ENCODE data around the gene LAMB3. TPM values are rescaled to one million over a fixed set of nuclear protein-coding genes. Genes with fewer than 3 reads are reported as not detected.
A peak's percentile ranks its signal among the peaks of the same experiment; 100 is the strongest.

Gene LAMB3
- total and polyA plus RNA-seq, 2 donors: 13.3 to 15.3 TPM

DNA sequence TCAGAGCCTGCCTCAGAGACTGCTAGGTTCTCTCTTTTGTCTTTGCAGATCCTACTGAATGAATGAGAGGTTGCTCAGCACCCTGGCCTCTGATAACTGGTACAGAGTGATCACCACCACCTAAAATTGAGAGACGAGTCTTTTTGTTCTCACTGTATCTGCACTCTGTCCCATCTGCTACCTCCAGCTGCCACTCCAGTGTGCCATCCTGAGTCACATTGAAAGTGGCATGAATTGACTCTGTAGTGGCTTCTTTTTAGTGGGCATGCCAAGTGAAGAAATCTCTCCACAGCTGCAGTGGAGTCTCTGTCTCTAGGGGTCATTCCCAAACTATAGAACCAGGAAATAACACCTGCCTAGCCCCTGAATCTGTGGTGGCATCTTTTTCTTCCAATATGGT lies 54.0 kb downstream of the LAMB3 start:
- 85% methylated on average over 1 of the region's 1 CpG for WGBS
- DNase-seq (ENCODE audit: extremely low spot score): no peak
- no peaks in the 10 kb centered on the region for H3K36me3 ChIP-seq (ENCODE audit: insufficient read depth)
- H3K4me3 ChIP-seq (ENCODE audit: low read depth, low read length): no peak overlapping the region
- H3K27ac ChIP-seq (ENCODE audit: low read depth): no peak overlapping the region
- no peaks in the 10 kb centered on the region for H3K4me1 ChIP-seq (ENCODE audit: insufficient read depth)

DNA sequence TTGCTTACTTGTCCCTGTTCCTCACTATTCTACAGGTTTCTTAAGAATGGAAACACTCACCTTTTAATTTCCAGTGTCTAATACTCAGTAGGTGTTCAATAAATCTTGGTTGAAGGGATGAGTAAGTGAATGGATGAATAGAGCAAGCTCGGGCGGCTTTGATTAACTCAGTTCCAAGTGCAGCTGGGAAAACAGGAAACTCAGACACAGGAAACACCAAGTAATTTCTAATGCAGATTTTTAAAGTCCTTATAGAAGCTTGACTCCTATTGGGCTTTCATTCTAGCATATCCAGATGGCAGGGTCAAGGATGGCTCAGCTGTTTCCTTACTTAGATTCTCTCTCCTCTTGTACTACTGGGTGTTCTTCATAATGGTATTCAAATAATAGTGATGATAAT lies 54.7 kb downstream of the LAMB3 start:
- no peak for DNase-seq (ENCODE audit: extremely low spot score)
- H3K4me3 ChIP-seq (ENCODE audit: low read depth, low read length): no peak overlapping the region
- no peaks in the 10 kb centered on the region for H3K4me1 ChIP-seq (ENCODE audit: insufficient read depth)
- 69% methylated on average over 2 of the region's 2 CpGs for WGBS
- no peaks in the 10 kb centered on the region for H3K36me3 ChIP-seq (ENCODE audit: insufficient read depth)
- H3K27ac ChIP-seq (ENCODE audit: low read depth): no peak overlapping the region

DNA sequence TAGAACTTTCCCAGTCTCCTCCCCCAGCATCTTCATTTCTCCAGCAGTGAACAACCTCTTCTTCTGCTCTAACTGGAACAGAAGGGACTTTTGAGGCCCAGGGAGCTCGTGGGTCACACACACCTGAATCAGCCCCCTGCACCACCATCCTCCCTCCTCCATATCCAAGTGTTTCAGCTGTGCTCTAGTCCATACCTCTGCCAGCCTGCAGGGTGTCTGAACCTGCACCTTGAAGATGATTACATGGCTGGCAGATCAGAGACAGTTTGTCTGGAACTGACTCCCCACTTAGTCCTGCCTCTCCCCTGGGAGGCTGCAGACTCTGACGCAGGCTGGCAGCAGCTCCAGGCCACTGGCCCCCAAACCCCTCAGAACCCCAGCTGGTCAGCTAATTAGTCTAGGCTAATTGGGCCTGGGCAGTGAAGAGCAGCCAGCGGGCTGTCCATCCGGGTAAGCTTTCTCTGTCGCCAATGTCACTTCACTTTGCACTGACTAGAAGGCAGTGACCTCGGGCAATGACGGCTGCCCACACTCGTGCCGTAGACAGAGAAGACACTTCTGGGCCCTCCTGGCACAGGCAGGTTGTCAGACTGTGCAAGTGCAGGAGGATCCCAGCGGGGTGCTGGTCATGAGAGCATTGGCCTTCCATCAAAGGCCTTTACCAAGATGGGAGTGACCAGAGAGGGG lies 56.5 kb downstream of the LAMB3 start:
- H3K4me1 ChIP-seq (ENCODE audit: insufficient read depth): no peaks in the 10 kb centered on the region
- H3K36me3 ChIP-seq (ENCODE audit: insufficient read depth): no peaks in the 10 kb centered on the region
- 91% methylated on average over 10 of the region's 10 CpGs for WGBS
- no peak for DNase-seq (ENCODE audit: extremely low spot score)
- H3K4me3 ChIP-seq (ENCODE audit: low read depth, low read length): no peak overlapping the region
- no peak overlapping the region for H3K27ac ChIP-seq (ENCODE audit: low read depth)

DNA sequence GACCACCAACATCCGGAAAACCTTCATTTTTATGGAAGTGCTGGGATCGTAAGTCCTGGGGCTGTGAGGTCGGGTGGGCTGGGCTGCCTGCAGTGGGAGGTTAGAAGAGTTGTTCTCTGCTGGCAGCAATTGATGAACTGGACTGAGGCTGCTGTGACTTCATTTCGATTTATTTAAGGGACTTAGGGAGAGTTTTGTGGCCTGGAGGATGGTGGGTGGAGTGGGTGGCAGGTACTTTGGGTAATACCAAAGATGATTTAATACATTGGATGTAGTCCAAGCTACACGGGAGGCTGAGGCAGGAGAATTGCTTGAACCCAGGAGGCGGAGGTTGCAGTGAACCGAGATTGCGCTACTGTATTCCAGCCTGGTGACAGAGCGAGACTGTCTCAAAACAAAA lies 57.2 kb downstream of the LAMB3 start:
- WGBS: 71% methylated on average over 9 of the region's 9 CpGs
- no peaks in the 10 kb centered on the region for H3K4me1 ChIP-seq (ENCODE audit: insufficient read depth)
- no peaks in the 10 kb centered on the region for H3K36me3 ChIP-seq (ENCODE audit: insufficient read depth)
- H3K4me3 ChIP-seq (ENCODE audit: low read depth, low read length): no peak overlapping the region
- H3K27ac ChIP-seq (ENCODE audit: low read depth): no peak overlapping the region
- no peak for DNase-seq (ENCODE audit: extremely low spot score)

DNA sequence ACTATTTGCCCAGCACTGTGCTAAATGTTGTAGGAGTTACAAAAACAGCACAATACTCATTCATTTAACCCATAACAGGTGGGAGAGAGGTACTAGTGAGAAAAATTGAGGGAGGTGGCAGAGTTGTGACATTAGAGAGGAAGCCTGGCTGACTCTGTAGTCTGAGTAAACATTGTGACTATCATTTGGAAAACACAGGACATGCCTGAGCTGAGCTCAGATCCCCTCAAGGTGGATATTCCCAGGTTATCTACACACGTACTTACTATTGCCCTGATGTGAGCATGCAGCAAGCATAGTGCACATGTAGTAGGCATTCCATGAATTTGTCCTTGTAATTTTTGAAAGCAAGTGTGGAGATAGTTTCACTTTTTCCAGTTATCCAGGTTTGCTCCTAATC lies 57.8 kb downstream of the LAMB3 start:
- no peak for DNase-seq (ENCODE audit: extremely low spot score)
- H3K36me3 ChIP-seq (ENCODE audit: insufficient read depth): no peaks in the 10 kb centered on the region
- H3K4me1 ChIP-seq (ENCODE audit: insufficient read depth): no peaks in the 10 kb centered on the region
- no peak overlapping the region for H3K4me3 ChIP-seq (ENCODE audit: low read depth, low read length)
- 70% methylated on average over 1 of the region's 1 CpG for WGBS
- no peak overlapping the region for H3K27ac ChIP-seq (ENCODE audit: low read depth)

DNA sequence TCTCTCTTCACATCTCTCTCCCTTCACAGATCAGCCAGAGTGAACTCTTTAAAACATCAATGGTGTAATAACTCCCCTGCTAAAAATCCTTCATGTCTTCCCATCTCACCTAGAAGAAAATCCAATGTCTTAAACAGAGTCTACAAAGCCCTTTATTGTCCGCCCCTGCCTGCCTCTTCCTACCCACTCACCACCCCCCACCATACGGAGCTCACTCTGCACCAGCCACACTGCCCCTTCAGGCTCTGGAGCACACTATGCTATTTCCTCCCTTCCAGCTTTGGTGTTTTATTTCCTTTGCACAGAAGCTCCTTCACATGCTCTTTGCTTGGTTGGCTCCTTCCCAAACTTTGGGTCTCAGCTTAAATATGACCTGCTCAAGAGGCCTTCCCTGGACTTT lies 58.5 kb downstream of the LAMB3 start:
- DNase-seq (ENCODE audit: extremely low spot score): no peak
- Histone ChIP-seq H3K4me3 (ENCODE audit: low read depth, low read length) (no peak overlapping the region), H3K4me1 (ENCODE audit: insufficient read depth) (no peaks in the 10 kb centered on the region), H3K36me3 (ENCODE audit: insufficient read depth) (no peaks in the 10 kb centered on the region), H3K27ac (ENCODE audit: low read depth) (no peak overlapping the region)
- WGBS: 65% methylated on average over 2 of the region's 2 CpGs

DNA sequence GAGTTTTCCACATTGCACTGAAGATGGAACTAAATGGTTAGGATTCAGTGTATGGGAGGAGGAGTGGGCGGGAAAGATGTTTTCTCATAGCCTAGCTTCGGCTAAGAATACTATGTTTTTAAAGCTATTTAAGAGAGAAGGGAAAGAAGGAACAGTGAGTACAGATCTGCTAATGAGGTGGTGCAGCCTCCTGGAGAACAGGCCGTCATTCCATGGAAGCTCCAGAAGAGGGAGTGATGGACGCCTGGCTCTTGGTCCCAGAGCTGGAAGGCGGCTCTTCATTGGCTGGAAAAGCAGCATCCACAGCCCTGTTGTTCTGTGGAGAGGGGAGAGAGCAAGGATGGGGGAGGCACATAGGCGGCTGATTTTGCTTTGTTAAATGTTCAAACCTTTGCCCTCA lies 61.8 kb downstream of the LAMB3 start:
- no peaks in the 10 kb centered on the region for H3K36me3 ChIP-seq (ENCODE audit: insufficient read depth)
- H3K27ac ChIP-seq (ENCODE audit: low read depth): no peak overlapping the region
- WGBS: 62% methylated on average over 6 of the region's 6 CpGs
- H3K4me3 ChIP-seq (ENCODE audit: low read depth, low read length): no peak overlapping the region
- H3K4me1 ChIP-seq (ENCODE audit: insufficient read depth): peaks cover 4% of the 10 kb centered on the region
- no peak for DNase-seq (ENCODE audit: extremely low spot score)

DNA sequence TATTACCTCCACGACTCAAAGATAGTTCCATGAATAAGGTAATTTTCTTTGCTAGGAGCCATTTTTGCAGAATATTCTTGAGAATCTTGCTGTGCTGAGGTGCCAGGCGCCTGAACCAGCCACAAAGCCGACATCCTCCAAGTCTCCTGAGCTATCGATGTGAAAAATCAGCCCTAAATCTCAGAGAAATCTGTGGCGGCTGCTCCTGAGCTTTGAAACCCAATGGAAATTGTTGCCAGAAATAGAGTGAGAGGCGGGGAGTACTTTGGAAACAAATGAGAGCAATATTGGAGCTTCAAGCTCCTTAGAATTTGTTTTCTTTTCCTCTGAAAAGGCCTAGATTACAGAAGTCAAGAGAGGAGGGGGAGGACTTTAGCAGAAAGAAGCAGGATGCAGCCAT lies 62.4 kb downstream of the LAMB3 start:
- H3K36me3 ChIP-seq (ENCODE audit: insufficient read depth): no peaks in the 10 kb centered on the region
- WGBS: 91% methylated on average over 6 of the region's 6 CpGs
- no peak overlapping the region for H3K27ac ChIP-seq (ENCODE audit: low read depth)
- H3K4me1 ChIP-seq (ENCODE audit: insufficient read depth): peaks cover 4% of the 10 kb centered on the region
- H3K4me3 ChIP-seq (ENCODE audit: low read depth, low read length): no peak overlapping the region
- DNase-seq (ENCODE audit: extremely low spot score): no peak

DNA sequence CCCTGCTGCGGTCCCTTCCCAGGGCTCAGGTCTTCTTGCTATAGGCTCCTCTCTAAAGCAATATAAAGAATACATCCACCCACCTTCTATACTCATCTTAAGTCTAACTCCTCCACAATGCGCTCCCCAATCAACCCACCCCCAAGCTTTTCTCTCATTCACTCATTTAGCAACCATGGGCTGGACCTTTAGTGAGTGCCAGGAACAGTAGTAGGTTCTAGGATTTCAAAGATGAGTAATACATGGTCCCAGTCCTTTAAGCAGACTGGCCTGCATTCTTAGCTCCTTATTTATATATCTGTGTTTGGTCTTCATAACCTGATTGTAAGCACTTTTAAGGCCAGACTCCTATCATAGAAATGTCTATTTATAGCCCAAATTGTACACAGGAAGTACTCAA lies 62.8 kb downstream of the LAMB3 start:
- Histone ChIP-seq H3K27ac (ENCODE audit: low read depth) (no peak overlapping the region), H3K4me3 (ENCODE audit: low read depth, low read length) (no peak overlapping the region), H3K36me3 (ENCODE audit: insufficient read depth) (no peaks in the 10 kb centered on the region), H3K4me1 (ENCODE audit: insufficient read depth) (peaks cover 4% of the 10 kb centered on the region)
- 97% methylated on average over 2 of the region's 2 CpGs for WGBS
- DNase-seq (ENCODE audit: extremely low spot score): no peak

DNA sequence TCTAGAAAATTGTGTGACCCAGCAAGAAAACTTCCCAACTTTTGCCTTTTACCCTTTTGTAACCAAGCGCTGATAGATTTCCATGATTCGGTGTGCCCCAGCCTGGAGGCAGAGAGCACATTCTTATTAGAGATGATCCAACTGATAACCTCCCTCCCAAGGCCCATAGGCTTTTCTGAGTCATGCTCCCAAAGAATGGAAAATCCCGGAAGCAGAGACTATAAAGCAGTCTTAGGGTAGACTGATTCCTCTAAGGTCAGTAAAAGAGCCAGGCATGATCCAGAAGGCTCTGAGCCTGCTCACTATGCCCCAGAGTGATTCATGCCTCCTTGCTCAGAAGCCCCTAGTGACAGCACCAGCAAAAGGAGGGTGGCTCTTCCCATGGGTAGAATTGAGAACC lies 64.4 kb downstream of the LAMB3 start:
- DNase-seq (ENCODE audit: extremely low spot score): no peak
- Histone ChIP-seq H3K4me3 (ENCODE audit: low read depth, low read length) (no peak overlapping the region), H3K4me1 (ENCODE audit: insufficient read depth) (peaks cover 4% of the 10 kb centered on the region), H3K36me3 (ENCODE audit: insufficient read depth) (no peaks in the 10 kb centered on the region), H3K27ac (ENCODE audit: low read depth) (no peak overlapping the region)
- 78% methylated on average over 3 of the region's 3 CpGs for WGBS

DNA sequence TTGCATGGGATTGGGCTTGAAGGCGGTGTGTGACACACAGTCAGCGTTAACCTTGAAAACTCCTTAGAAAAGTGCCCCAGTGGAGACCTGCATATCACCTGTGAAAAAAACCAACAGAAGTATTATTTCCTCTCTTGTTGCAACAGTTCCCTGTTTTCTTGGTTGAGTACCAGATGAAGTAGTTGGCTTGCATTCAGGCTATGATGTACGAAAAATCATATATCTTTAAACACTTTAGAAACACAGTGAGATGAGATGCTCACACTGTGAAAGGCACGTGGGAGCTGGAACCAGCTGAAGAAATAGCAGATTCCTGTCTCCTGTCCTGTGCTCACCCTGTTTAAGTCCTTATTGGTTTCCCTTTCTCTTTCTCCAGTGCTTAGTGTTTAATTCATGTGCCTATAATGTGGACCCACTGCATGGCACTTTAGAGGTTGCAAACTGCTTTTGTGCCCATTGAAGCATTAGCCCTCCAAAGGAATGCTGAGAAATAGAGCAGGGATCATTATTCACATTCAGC lies 65.9 kb downstream of the LAMB3 start:
- no peak for DNase-seq (ENCODE audit: extremely low spot score)
- H3K36me3 ChIP-seq (ENCODE audit: insufficient read depth): no peaks in the 10 kb centered on the region
- H3K4me1 ChIP-seq (ENCODE audit: insufficient read depth): peaks cover 4% of the 10 kb centered on the region
- no peak overlapping the region for H3K4me3 ChIP-seq (ENCODE audit: low read depth, low read length)
- 77% methylated on average over 4 of the region's 4 CpGs for WGBS
- H3K27ac ChIP-seq (ENCODE audit: low read depth): no peak overlapping the region

DNA sequence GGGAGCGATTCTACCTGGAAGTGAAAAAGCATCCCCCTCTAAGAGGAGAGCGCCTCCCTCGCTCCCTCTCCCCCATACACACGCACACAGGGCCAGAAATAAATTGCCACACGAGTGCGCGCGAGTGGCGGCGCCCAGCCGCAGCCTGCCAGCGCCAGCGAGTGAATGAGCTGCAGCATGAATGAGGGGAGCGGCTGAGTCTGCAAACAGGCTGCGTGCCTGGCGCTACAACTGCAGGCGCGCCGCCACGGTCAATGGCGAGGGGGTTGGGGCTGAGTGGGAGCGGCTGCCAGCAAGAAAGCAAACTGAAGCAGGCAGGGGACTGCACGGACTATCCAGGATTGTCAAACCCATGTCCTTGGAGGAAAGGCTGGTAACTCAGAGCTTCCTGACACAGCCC lies 66.6 kb downstream of the LAMB3 start:
- peak; percentile 26 for DNase-seq (ENCODE audit: extremely low spot score)
- 1% methylated on average over 23 of the region's 23 CpGs for WGBS
- no peaks in the 10 kb centered on the region for H3K36me3 ChIP-seq (ENCODE audit: insufficient read depth)
- H3K27ac ChIP-seq (ENCODE audit: low read depth): no peak overlapping the region
- H3K4me1 ChIP-seq (ENCODE audit: insufficient read depth): peaks cover 4% of the 10 kb centered on the region
- H3K4me3 ChIP-seq (ENCODE audit: low read depth, low read length): no peak overlapping the region

DNA sequence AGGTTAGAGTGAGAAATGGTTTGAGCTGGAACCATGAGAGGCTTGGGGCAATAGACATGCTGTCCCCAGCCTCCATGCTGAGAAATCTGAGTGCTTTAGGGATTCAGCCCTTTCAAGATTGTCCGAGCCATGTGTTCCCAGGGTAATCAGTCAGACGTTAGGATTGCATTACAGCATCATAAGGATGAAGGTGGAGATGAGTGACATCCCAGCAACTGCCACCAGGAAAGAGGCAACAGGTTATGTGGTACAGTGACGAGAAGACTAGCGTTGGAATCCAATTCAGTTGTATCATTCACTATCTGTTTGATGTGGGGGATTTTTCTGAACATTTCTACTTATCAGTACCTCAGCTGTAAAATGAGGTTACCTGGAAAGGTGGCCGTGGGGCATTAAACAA lies 67.0 kb downstream of the LAMB3 start:
- H3K27ac ChIP-seq (ENCODE audit: low read depth): no peak overlapping the region
- no peak for DNase-seq (ENCODE audit: extremely low spot score)
- peaks cover 4% of the 10 kb centered on the region for H3K4me1 ChIP-seq (ENCODE audit: insufficient read depth)
- H3K4me3 ChIP-seq (ENCODE audit: low read depth, low read length): no peak overlapping the region
- WGBS: 59% methylated on average over 5 of the region's 5 CpGs
- H3K36me3 ChIP-seq (ENCODE audit: insufficient read depth): no peaks in the 10 kb centered on the region

DNA sequence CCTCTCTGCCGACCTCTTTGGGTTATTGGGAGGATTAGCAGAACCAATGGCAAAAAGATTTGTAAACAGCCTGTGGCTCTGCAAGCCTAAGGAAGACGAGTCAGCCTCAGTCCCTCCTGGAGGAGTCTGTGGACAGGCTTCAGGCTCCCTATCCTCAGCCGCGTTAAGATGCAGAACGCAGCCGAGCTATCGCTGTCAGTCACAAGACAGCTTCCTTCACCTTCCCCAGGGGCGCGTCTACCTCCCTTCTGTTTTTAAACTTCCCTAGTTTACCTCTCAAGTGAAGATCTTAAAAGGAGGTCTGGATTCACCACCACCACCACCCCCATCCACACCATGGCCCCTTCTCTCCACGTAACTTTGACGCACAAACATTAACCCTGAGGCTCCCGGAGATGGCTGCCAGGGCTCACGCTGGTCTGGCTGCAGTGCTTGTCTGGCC lies 68.0 kb downstream of the LAMB3 start:
- no peak for DNase-seq (ENCODE audit: extremely low spot score)
- no peak overlapping the region for H3K4me3 ChIP-seq (ENCODE audit: low read depth, low read length)
- H3K27ac ChIP-seq (ENCODE audit: low read depth): no peak overlapping the region
- WGBS: 31% methylated on average over 13 of the region's 13 CpGs
- peaks cover 4% of the 10 kb centered on the region for H3K4me1 ChIP-seq (ENCODE audit: insufficient read depth)
- H3K36me3 ChIP-seq (ENCODE audit: insufficient read depth): no peaks in the 10 kb centered on the region

DNA sequence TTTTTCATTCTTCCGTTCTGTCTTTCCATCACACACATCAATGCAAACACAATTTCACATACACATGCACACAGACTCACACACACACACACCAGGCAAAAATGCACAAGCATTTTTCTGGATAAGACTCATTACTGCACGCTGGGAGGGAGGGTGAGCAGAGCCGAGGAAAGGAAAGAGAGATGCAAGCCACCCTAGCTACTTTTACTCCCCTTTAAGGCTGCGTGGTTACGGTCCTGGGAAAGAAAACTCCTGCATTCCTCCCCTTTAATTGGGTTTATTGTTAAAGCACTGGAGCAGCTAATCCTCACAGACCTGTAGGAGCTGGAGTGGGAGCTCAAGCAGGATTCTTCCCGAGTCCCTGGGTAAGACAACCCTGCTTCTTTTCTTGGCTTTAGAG lies 68.8 kb downstream of the LAMB3 start, which contains the start of gene CAMK1G:
CAMK1G (plus strand) TSS at position 307 of the 400 bp plus-strand sequence. CDS start 11,270 bp downstream, outside the sequence.
- Histone ChIP-seq H3K27ac (ENCODE audit: low read depth) (no peak within 1 kb of the TSS), H3K4me1 (ENCODE audit: insufficient read depth) (peaks cover 4% of the 10 kb centered on the region), H3K4me3 (ENCODE audit: low read depth, low read length) (no peak within 1 kb of the TSS), H3K36me3 (ENCODE audit: insufficient read depth) (no peaks in the 10 kb centered on the region)
- WGBS: 20% methylated on average over 6 of the region's 6 CpGs
- peak; percentile 51 for DNase-seq (ENCODE audit: extremely low spot score)
